ENCODE measurements around the gene EDN1. TPM values are rescaled to one million over a fixed set of nuclear protein-coding genes. Genes with fewer than 3 reads are reported as not detected.
"Not testable (repeated sequence)": the region's sequence is repeated elsewhere in the genome, so short reads cannot be mapped to it uniquely, and the experiment has no call there.

The EDN1 gene
- total and polyA plus RNA-seq, 7 donors: 3.9 to 9.8 (median 6.4) TPM

DNA sequence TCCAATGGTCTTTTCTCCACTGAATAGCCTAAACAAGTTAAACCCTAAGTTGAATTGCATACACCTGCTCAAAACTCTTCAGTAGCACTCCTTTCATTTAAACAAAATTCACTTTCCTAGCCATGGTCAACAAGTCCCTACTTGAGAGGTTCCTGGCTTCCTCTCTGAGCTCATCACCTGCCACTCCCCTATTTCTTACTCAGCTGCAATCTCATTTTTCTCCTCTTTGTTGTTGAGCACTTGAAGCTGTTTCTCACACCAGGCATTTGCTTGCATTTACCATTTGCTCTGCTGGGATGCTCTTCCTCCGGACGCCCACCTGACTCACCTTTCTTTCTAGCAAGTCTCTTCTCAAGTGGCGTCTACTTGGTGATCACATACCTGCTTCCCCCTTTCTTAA lies 38.5 kb downstream of the EDN1 start:
- intact Hi-C loops (cut with DNase I): no loop called here
- no peak for TF ChIP-seq CTCF (IDR thresholded peaks at IDR 0.05)
- TF ChIP-seq POLR2A (IDR thresholded peaks at IDR 0.05): no peak
- no peak for TF ChIP-seq EP300 (IDR thresholded peaks at IDR 0.05)
- TF ChIP-seq POLR2AphosphoS5 (IDR thresholded peaks at IDR 0.05): no peak
- peaks cover 0 to 13% (median 9%) of the 10 kb centered on the region in 4 donors for H3K4me1 ChIP-seq
- 83 to 96% methylated on average over 3 of the region's 3 CpGs for WGBS, 2 donors
- H3K9me3 ChIP-seq: no peaks in the 10 kb centered on the region
- H3K36me3 ChIP-seq: no peaks in the 10 kb centered on the region
- no peak for DNase-seq
- H3K27ac ChIP-seq: no peak overlapping the region
- no peaks in the 10 kb centered on the region for H3K27me3 ChIP-seq
- no peak overlapping the region for H3K4me3 ChIP-seq

DNA sequence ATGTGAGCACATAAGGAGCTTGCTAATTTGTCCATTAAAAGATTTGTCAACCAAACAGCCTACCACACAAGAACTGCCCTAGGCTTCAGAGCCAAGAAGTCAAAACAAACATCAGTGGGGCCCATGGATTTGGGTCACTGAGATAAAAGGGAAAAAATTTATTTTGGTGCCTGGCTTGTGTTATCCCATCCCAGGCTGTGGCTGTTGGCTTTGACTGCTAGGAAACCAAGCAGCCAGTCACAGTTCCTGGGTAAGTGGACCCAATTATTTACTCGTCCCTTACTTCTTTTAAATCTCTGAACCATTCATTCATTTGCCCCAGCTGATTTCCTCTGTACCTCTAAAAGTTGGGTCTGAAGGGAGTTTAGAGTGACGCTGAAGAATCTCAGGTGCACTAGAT lies 41.3 kb downstream of the EDN1 start:
- DNase-seq: no peak
- Histone ChIP-seq H3K27me3 (no peaks in the 10 kb centered on the region), H3K36me3 (no peaks in the 10 kb centered on the region), H3K27ac (peak overlapping the region in 1 of 4 donors; percentile 12), H3K9me3 (no peaks in the 10 kb centered on the region), H3K4me1 (peaks cover 0 to 13% (median 9%) of the 10 kb centered on the region in 4 donors), H3K4me3 (no peak overlapping the region)
- no peak for TF ChIP-seq EP300 (IDR thresholded peaks at IDR 0.05)
- no peak for TF ChIP-seq CTCF (IDR thresholded peaks at IDR 0.05)
- TF ChIP-seq POLR2AphosphoS5 (IDR thresholded peaks at IDR 0.05): no peak
- TF ChIP-seq POLR2A (IDR thresholded peaks at IDR 0.05): no peak
- intact Hi-C loops (cut with DNase I): no loop called here
- 19 to 59% methylated on average over 2 of the region's 2 CpGs for WGBS, 2 donors

DNA sequence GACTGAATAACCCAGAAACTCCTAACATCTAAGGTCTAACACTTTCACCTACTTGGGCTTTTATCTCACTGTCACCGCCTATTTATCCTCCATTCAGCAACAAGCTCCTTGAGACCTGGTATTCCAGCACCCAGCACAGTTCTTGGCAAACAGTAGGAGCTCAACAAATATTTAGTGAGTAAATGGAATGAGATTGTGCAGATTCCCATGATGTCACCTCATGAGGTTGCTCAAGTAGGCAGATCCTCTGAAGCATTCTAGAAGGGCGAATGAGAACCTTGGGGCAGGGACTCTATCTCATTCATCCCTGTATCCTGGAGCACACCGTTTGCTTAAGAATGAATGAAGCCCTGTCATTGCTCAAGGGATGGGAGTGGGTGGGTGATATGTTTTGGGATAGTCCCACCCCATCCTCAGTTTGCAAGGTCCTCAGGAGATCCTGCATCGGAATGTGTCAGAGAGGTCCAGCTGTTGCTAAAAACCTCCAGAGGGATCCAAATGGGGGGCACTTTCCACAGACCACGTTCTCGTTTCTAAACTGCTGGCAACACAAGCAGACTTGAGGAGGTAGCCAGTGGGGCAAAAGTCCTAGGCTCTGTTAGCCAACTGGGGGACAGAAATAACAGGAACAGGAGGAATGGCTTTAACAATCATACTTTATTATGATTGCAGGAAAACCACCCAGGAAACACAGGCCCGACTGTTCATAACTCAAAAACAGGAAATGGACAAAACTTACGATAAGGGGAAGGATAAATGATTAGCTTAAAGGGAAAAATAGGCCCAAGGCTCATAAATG lies 42.0 kb downstream of the EDN1 start:
- intact Hi-C loops (cut with DNase I): no loop called here
- no peak for DNase-seq
- Histone ChIP-seq H3K4me1 (peaks cover 0 to 13% (median 9%) of the 10 kb centered on the region in 4 donors), H3K9me3 (no peaks in the 10 kb centered on the region), H3K27ac (peak overlapping the region in 1 of 4 donors; percentile 12), H3K36me3 (no peaks in the 10 kb centered on the region), H3K4me3 (no peak overlapping the region), H3K27me3 (no peaks in the 10 kb centered on the region)
- TF ChIP-seq POLR2A (IDR thresholded peaks at IDR 0.05) (no peak), EP300 (IDR thresholded peaks at IDR 0.05) (no peak), POLR2AphosphoS5 (IDR thresholded peaks at IDR 0.05) (no peak), CTCF (IDR thresholded peaks at IDR 0.05) (no peak)
- 16 to 50% methylated on average over 8 of the region's 8 CpGs for WGBS, 2 donors

DNA sequence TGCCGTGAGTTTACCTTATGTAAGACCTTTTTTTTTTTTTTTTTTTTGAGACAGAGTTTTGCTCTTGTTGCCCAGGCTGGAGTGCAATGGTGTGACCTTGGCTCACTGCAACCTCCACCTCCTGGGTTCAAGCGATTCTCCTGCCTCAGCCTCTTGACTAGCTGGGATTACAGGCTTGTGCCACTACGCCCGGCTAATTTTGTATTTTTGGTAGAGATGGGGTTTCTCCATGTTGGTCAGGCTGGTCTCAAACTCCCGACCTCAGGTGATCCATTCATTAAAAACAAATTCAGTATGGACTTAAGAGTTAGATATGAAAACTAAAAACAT lies 42.6 kb downstream of the EDN1 start:
- DNase-seq; intact Hi-C loops (cut with DNase I); H3K9me3 ChIP-seq; H3K27ac ChIP-seq; H3K4me3 ChIP-seq; H3K36me3 ChIP-seq; H3K27me3 ChIP-seq: not testable (repeated sequence)
- WGBS, 2 donors: 39 to 72% methylated on average over 5 of the region's 5 CpGs
- H3K4me1 ChIP-seq: peaks cover 0 to 13% (median 9%) of the 10 kb centered on the region in 4 donors

DNA sequence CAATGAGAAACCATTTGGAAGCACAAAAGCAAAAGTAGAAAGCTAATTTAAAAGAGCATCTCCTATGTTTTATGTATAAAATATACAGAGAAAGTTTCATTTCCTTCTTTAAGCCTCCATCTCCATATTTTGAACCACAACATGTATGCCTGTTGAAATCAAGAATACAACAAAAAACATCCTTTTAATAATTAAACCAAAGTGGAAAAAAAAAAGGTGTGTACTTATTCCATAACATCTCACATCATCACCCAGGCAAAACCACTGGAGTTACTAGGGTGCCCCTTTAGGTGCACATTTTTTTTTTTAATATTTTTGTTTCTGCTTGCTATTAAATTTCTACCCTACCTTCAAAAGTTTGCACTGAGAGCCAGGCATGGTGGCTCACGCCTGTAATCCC lies 43.0 kb downstream of the EDN1 start:
- Histone ChIP-seq H3K4me1 (peaks cover 0 to 13% (median 9%) of the 10 kb centered on the region in 4 donors), H3K4me3 (no peak overlapping the region), H3K27ac (no peak overlapping the region), H3K36me3 (no peaks in the 10 kb centered on the region), H3K27me3 (no peaks in the 10 kb centered on the region), H3K9me3 (no peaks in the 10 kb centered on the region)
- 97% methylated on average over 1 of the region's 1 CpG for WGBS, 2 donors
- TF ChIP-seq POLR2AphosphoS5 (IDR thresholded peaks at IDR 0.05) (no peak), CTCF (IDR thresholded peaks at IDR 0.05) (no peak), POLR2A (IDR thresholded peaks at IDR 0.05) (no peak), EP300 (IDR thresholded peaks at IDR 0.05) (no peak)
- intact Hi-C loops (cut with DNase I): no loop called here
- DNase-seq: no peak

All from sigmoid colon (tissue), 7 donors.